Measurements from ENCODE around the gene ETV6. TPM values are rescaled to one million over a fixed set of nuclear protein-coding genes. Genes with fewer than 3 reads are reported as not detected.

The ETV6 gene
- polyA plus RNA-seq, 1 donor (not counting 4 experiments of a cell fraction or from before 2014, with no cell fraction given): 5.3 TPM

GRCh38 chr12:11726659-11727058 lies 77.2 kb downstream of the ETV6 start:
- Histone ChIP-seq H3K27ac (ENCODE audit: control insufficient read depth, insufficient read depth, low read length) (no peak overlapping the region), H3K4me2 (ENCODE audit: control insufficient read depth, extremely low read depth, insufficient read depth, low read depth, low read length) (no peak overlapping the region), H3K27me3 (ENCODE audit: control insufficient read depth, extremely low read depth, insufficient read depth, low read length) (no peaks in the 10 kb centered on the region), H3K9me1 (ENCODE audit: control insufficient read depth, extremely low read depth, insufficient read depth, low read length) (no peaks in the 10 kb centered on the region), H4K20me1 (ENCODE audit: control insufficient read depth, extremely low read depth, insufficient read depth, low read length) (no peaks in the 10 kb centered on the region), H3K36me3 (ENCODE audit: control insufficient read depth in 2 of 2, extremely low read depth in 1 of 2, insufficient read depth in 2 of 2, low read length in 2 of 2) (peaks cover 0 to 1% of the 10 kb centered on the region in 2 experiments), H3K9ac (ENCODE audit: control insufficient read depth, extremely low read depth, insufficient read depth, low read length) (no peak overlapping the region), H3K4me3 (ENCODE audit: control insufficient read depth in 2 of 3, extremely low read depth in 1 of 3, insufficient read depth in 2 of 3, low read depth in 1 of 3, low read length in 3 of 3) (no peak overlapping the region), H3K79me2 (ENCODE audit: control insufficient read depth, insufficient read depth, low read length) (peaks cover 30% of the 10 kb centered on the region), H3K9me3 (ENCODE audit: control insufficient read depth, low read depth, low read length) (no peaks in the 10 kb centered on the region), H3K4me1 (ENCODE audit: control insufficient read depth, extremely low read depth, insufficient read depth, low read length) (peaks cover 46% of the 10 kb centered on the region), H2AFZ (ENCODE audit: control insufficient read depth, low read length) (no peak overlapping the region)
- DNase-seq (ENCODE audit: low read depth, low spot score) (no peak), FAIRE-seq (no peak)
- dilution Hi-C loops (cut with MboI; ENCODE audit: extremely low pct_ligation_motif_present, low sequenced_read_pairs): no loop called here
- TF ChIP-seq CTCF (optimal IDR thresholded peaks at IDR 0.05 in 1 of 3, IDR thresholded peaks at IDR 0.05 in 1 of 3, conservative IDR thresholded peaks at IDR 0.05 in 1 of 3; ENCODE audit: extremely low read depth in 1 of 3, insufficient read depth in 2 of 3, low read length in 3 of 3) (no peak), EZH2 (IDR thresholded peaks at IDR 0.05; ENCODE audit: low read length) (no peak)

- Histone ChIP-seq H3K9me3 (ENCODE audit: control insufficient read depth, low read depth, low read length) (no peaks in the 10 kb centered on the region), H3K27me3 (ENCODE audit: control insufficient read depth, extremely low read depth, insufficient read depth, low read length) (no peaks in the 10 kb centered on the region), H4K20me1 (ENCODE audit: control insufficient read depth, extremely low read depth, insufficient read depth, low read length) (no peaks in the 10 kb centered on the region), H3K9ac (ENCODE audit: control insufficient read depth, extremely low read depth, insufficient read depth, low read length) (no peak overlapping the region), H3K4me1 (ENCODE audit: control insufficient read depth, extremely low read depth, insufficient read depth, low read length) (peaks cover 51% of the 10 kb centered on the region), H3K4me2 (ENCODE audit: control insufficient read depth, extremely low read depth, insufficient read depth, low read depth, low read length) (no peak overlapping the region), H3K36me3 (ENCODE audit: control insufficient read depth in 2 of 2, extremely low read depth in 1 of 2, insufficient read depth in 2 of 2, low read length in 2 of 2) (peaks cover 0 to 1% of the 10 kb centered on the region in 2 experiments), H3K27ac (ENCODE audit: control insufficient read depth, insufficient read depth, low read length) (no peak overlapping the region), H3K79me2 (ENCODE audit: control insufficient read depth, insufficient read depth, low read length) (peaks cover 34% of the 10 kb centered on the region), H3K9me1 (ENCODE audit: control insufficient read depth, extremely low read depth, insufficient read depth, low read length) (no peaks in the 10 kb centered on the region), H2AFZ (ENCODE audit: control insufficient read depth, low read length) (no peak overlapping the region), H3K4me3 (ENCODE audit: control insufficient read depth in 2 of 3, extremely low read depth in 1 of 3, insufficient read depth in 2 of 3, low read depth in 1 of 3, low read length in 3 of 3) (no peak overlapping the region)
- dilution Hi-C loops (cut with MboI; ENCODE audit: extremely low pct_ligation_motif_present, low sequenced_read_pairs): no loop called here
- FAIRE-seq (no peak), DNase-seq (ENCODE audit: low read depth, low spot score) (no peak)
- TF ChIP-seq EZH2 (IDR thresholded peaks at IDR 0.05; ENCODE audit: low read length): no peak
Measured at GRCh38 chr12:11727133-11727664, 77.7 kb downstream of the ETV6 start.
